Amniotic epithelial cell (primary cell): ENCODE data around the gene S100A10.

Experiments used
- DNase-seq: peaks from one replicate; pipeline ENCODE4 v3.0.0-alpha.2; 2010; ENCODE audit warnings: low read depth

S100A10 gene

DNA sequence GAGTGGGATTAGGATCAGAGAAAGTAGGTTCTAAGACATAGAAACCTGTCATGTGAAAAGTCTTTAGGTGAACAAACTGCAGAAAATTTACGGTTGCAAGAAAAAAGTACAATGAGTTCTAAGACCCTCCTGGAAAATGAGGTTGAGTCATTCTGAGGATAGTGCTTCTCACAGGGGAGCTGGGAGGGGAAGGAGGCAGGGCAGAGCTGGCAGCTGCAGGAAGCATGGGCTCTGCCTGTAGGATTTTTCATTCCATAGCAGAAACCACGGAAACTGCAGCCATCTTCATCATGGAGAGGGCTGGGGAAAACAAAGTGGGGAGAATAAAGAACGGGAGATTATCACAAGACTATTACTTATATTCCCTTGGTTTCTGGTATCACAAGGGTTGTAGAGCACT lies 58.5 kb downstream of the S100A10 start:
- peak; percentile 64 for DNase-seq

DNA sequence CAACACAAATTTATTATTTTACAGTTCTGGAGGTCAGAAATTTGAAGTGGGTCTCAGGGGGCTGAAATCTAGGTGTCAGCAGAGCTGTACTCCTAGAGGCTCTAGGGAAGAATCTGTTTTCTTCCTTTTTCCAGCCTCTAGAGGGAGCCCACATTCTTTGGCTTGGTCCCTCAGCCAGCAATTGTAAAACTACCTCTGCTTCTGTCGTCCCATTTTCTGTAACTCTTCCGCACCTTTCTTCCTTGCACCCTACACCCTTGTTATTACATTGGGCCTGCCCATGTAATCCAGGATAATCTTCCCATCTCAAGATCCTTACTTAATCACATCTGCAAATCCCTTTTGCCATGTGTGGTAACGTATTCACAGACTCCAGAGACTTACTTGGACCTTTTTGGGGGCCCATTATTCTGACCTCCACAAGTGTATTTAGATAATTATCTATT lies 59.6 kb downstream of the S100A10 start:
- peak; percentile 61 for DNase-seq
